ENCODE data around the gene ABCA5.

The ABCA5 gene

GRCh38 chr17:69246202-69246601 is 80.7 kb downstream of the ABCA5 start:
- Histone ChIP-seq H3K4me3 (ENCODE audit: low read length) (no peak overlapping the region), H3K9me3 (replicated peaks; ENCODE audit: insufficient read depth, low read length) (no peaks in the 10 kb centered on the region), H3K27ac (ENCODE audit: low read length) (no peak overlapping the region), H3F3A (ENCODE audit: insufficient read depth, low read length) (no peaks in the 10 kb centered on the region), H3K4me2 (ENCODE audit: low read depth, low read length) (no peak overlapping the region), H3K9ac (ENCODE audit: low read length) (no peak overlapping the region), H3K9me2 (replicated peaks; ENCODE audit: insufficient read depth, low read length) (no peaks in the 10 kb centered on the region), H3K79me2 (ENCODE audit: low read length) (no peaks in the 10 kb centered on the region), H2AFZ (ENCODE audit: low read length) (no peak overlapping the region), H3K4me1 (ENCODE audit: low read length) (no peaks in the 10 kb centered on the region), H3K36me3 (replicated peaks; ENCODE audit: insufficient read depth, low read length) (no peaks in the 10 kb centered on the region), H3K27me3 (replicated peaks; ENCODE audit: insufficient read depth, low read length) (no peaks in the 10 kb centered on the region), H4K20me1 (ENCODE audit: insufficient read depth, low read length) (no peaks in the 10 kb centered on the region)
- TF ChIP-seq EZH2 (optimal IDR thresholded peaks at IDR 0.05; ENCODE audit: low read depth, low read length): no peak
- DNase-seq: no peak

- H3K27me3 ChIP-seq (replicated peaks; ENCODE audit: insufficient read depth, low read length): no peaks in the 10 kb centered on the region
- no peaks in the 10 kb centered on the region for H4K20me1 ChIP-seq (ENCODE audit: insufficient read depth, low read length)
- H3K36me3 ChIP-seq (replicated peaks; ENCODE audit: insufficient read depth, low read length): no peaks in the 10 kb centered on the region
- TF ChIP-seq EZH2 (optimal IDR thresholded peaks at IDR 0.05; ENCODE audit: low read depth, low read length): no peak
- TF ChIP-seq EZH2phosphoT487 (IDR thresholded peaks at IDR 0.05; ENCODE audit: low read length): no peak
- TF ChIP-seq CTCF (IDR thresholded peaks at IDR 0.05; ENCODE audit: low read length): no peak
- no peak overlapping the region for H3K4me2 ChIP-seq (ENCODE audit: low read depth, low read length)
- no peak for DNase-seq
- no peaks in the 10 kb centered on the region for H3K4me1 ChIP-seq (ENCODE audit: low read length)
- H3F3A ChIP-seq (ENCODE audit: insufficient read depth, low read length): no peaks in the 10 kb centered on the region
- H3K9me3 ChIP-seq (replicated peaks; ENCODE audit: insufficient read depth, low read length): no peaks in the 10 kb centered on the region
- H3K79me2 ChIP-seq (ENCODE audit: low read length): no peaks in the 10 kb centered on the region
- no peaks in the 10 kb centered on the region for H3K9me2 ChIP-seq (replicated peaks; ENCODE audit: insufficient read depth, low read length)
- H2AFZ ChIP-seq (ENCODE audit: low read length): no peak overlapping the region
- no peak overlapping the region for H3K27ac ChIP-seq (ENCODE audit: low read length)
- no peak overlapping the region for H3K9ac ChIP-seq (ENCODE audit: low read length)
- H3K4me3 ChIP-seq (ENCODE audit: low read length): no peak overlapping the region
These were observed 81.3 kb downstream of the ABCA5 start for GRCh38 chr17:69245617-69246016.

GRCh38 chr17:69239611-69240600 is 87.0 kb downstream of the ABCA5 start:
- Histone ChIP-seq H4K20me1 (ENCODE audit: insufficient read depth, low read length) (no peaks in the 10 kb centered on the region), H3K4me3 (ENCODE audit: low read length) (no peak overlapping the region), H3K36me3 (replicated peaks; ENCODE audit: insufficient read depth, low read length) (no peaks in the 10 kb centered on the region), H3K9me3 (replicated peaks; ENCODE audit: insufficient read depth, low read length) (no peaks in the 10 kb centered on the region), H3K4me2 (ENCODE audit: low read depth, low read length) (no peak overlapping the region), H3K9ac (ENCODE audit: low read length) (no peak overlapping the region), H2AFZ (ENCODE audit: low read length) (no peak overlapping the region), H3K4me1 (ENCODE audit: low read length) (no peaks in the 10 kb centered on the region), H3K27ac (ENCODE audit: low read length) (no peak overlapping the region), H3K27me3 (replicated peaks; ENCODE audit: insufficient read depth, low read length) (no peaks in the 10 kb centered on the region), H3F3A (ENCODE audit: insufficient read depth, low read length) (no peaks in the 10 kb centered on the region), H3K9me2 (replicated peaks; ENCODE audit: insufficient read depth, low read length) (no peaks in the 10 kb centered on the region), H3K79me2 (ENCODE audit: low read length) (no peaks in the 10 kb centered on the region)
- no peak for TF ChIP-seq CTCF (IDR thresholded peaks at IDR 0.05; ENCODE audit: low read length)
- TF ChIP-seq EZH2phosphoT487 (IDR thresholded peaks at IDR 0.05; ENCODE audit: low read length): no peak
- no peak for TF ChIP-seq EZH2 (optimal IDR thresholded peaks at IDR 0.05; ENCODE audit: low read depth, low read length)
- no peak for DNase-seq

GRCh38 chr17:69236946-69237345 is 90.0 kb downstream of the ABCA5 start:
- no peaks in the 10 kb centered on the region for H3F3A ChIP-seq (ENCODE audit: insufficient read depth, low read length)
- H3K9me3 ChIP-seq (replicated peaks; ENCODE audit: insufficient read depth, low read length): no peaks in the 10 kb centered on the region

More at GRCh38 chr17:69236946-69237345, 90.0 kb downstream of the ABCA5 start:
- DNase-seq: no peak
- Histone ChIP-seq H3K4me1 (ENCODE audit: low read length) (no peaks in the 10 kb centered on the region), H4K20me1 (ENCODE audit: insufficient read depth, low read length) (no peaks in the 10 kb centered on the region), H3K27ac (ENCODE audit: low read length) (no peak overlapping the region), H3K4me2 (ENCODE audit: low read depth, low read length) (no peak overlapping the region), H2AFZ (ENCODE audit: low read length) (no peak overlapping the region), H3K4me3 (ENCODE audit: low read length) (no peak overlapping the region), H3K27me3 (replicated peaks; ENCODE audit: insufficient read depth, low read length) (no peaks in the 10 kb centered on the region), H3K9ac (ENCODE audit: low read length) (no peak overlapping the region), H3K36me3 (replicated peaks; ENCODE audit: insufficient read depth, low read length) (no peaks in the 10 kb centered on the region), H3K9me2 (replicated peaks; ENCODE audit: insufficient read depth, low read length) (no peaks in the 10 kb centered on the region), H3K79me2 (ENCODE audit: low read length) (no peaks in the 10 kb centered on the region)
- TF ChIP-seq EZH2 (optimal IDR thresholded peaks at IDR 0.05; ENCODE audit: low read depth, low read length) (no peak), EZH2phosphoT487 (IDR thresholded peaks at IDR 0.05; ENCODE audit: low read length) (no peak), CTCF (IDR thresholded peaks at IDR 0.05; ENCODE audit: low read length) (no peak)
